IMR-90 (cell line): ENCODE measurements around the gene SLC5A10. TPM values are rescaled to one million over a fixed set of nuclear protein-coding genes. Genes with fewer than 3 reads are reported as not detected.

Source experiments
- ATAC-seq: fragments of 200-7000 bp; cut with Tn5 transposase; 2 replicates; pipeline ENCODE4 v1.9.1; 2020; ENCODE audit warnings: low read depth, mild to moderate bottlenecking, moderate library complexity
- BruUV-seq: library from RNA; stranded (reverse); fragments of 400-500 nt; replicated peaks from 2 replicates; lab custom pipeline; 2021; lab: Mats Ljungman, UMichigan
- CTCF ChIA-PET: fragments of 300-600 bp; formaldehyde crosslinking; extraction: SDS; loops from one replicate; lab custom pipeline; 2021; ENCODE audit warnings: antibody characterized with exemption; lab: Yijun Ruan, JAX
- POLR2A ChIA-PET: fragments of 300-600 bp; sonication (Branson Sonifier 250); formaldehyde crosslinking; loops from one replicate; lab custom pipeline; 2022; ENCODE audit warnings: antibody characterized with exemption; ENCODE audit not compliant: unreplicated experiment; lab: Charles Lee
- DNase-seq: peaks from one replicate; pipeline ENCODE4 v3.0.0; 2013
- H2AFZ ChIP-seq: replicated peaks from 2 replicates; pipeline ENCODE3; 2013; ENCODE audit warnings: low read length, mild to moderate bottlenecking; ENCODE audit not compliant: poor library complexity
- H2AK5ac ChIP-seq: 2 replicates; pipeline ENCODE4 v1.6.1; 2013; ENCODE audit warnings: low read depth, low read length, inconsistent platforms
- H2AK9ac ChIP-seq: replicated peaks from 2 replicates; pipeline ENCODE3; 2013; ENCODE audit warnings: mild to moderate bottlenecking, low read depth, low read length, moderate library complexity; ENCODE audit not compliant: poor library complexity
- H2BK120ac ChIP-seq: 2 replicates; pipeline ENCODE4 v1.6.1; 2013; ENCODE audit warnings: low read depth, low read length, inconsistent platforms
- H2BK15ac ChIP-seq: 3 replicates; pipeline ENCODE4 v1.6.1; 2013; ENCODE audit warnings: low read depth, low read length, inconsistent platforms
- H2BK20ac ChIP-seq: 2 replicates; pipeline ENCODE4 v1.6.1; 2013; ENCODE audit warnings: low read depth, mild to moderate bottlenecking, inconsistent platforms, low read length, moderate library complexity
- H2BK5ac ChIP-seq: 2 replicates; pipeline ENCODE4 v1.6.1; 2013; ENCODE audit warnings: mild to moderate bottlenecking, low read depth, low read length, inconsistent platforms; ENCODE audit not compliant: poor library complexity, severe bottlenecking
- H3K14ac ChIP-seq: replicated peaks from 2 replicates; pipeline ENCODE4 v1.6.1; 2013; ENCODE audit warnings: low read depth, low read length, inconsistent platforms
- H3K18ac ChIP-seq: 2 replicates; pipeline ENCODE4 v1.6.1; 2013; ENCODE audit warnings: low read depth, low read length, control low read depth
- H3K23ac ChIP-seq: 2 replicates; pipeline ENCODE4 v1.6.1; 2013; ENCODE audit warnings: low read depth, low read length, inconsistent platforms
- H3K27ac ChIP-seq: 2 replicates; pipeline ENCODE4 v1.5.1; 2013; ENCODE audit warnings: mild to moderate bottlenecking, control low read depth, low read length; ENCODE audit not compliant: insufficient read depth
- H3K27me3 ChIP-seq: 2 replicates; pipeline ENCODE4 v1.6.1; 2013; ENCODE audit warnings: low read length; ENCODE audit not compliant: control insufficient read depth, insufficient read depth
- H3K36me3 ChIP-seq: 2 replicates; pipeline ENCODE4 v1.6.1; 2013; ENCODE audit warnings: low read length, mixed read lengths; ENCODE audit not compliant: control insufficient read depth, insufficient read depth
- H3K4ac ChIP-seq: 2 replicates; pipeline ENCODE4 v1.6.1; 2013; ENCODE audit warnings: low read depth, low read length, inconsistent platforms
- H3K4me1 ChIP-seq: 2 replicates; pipeline ENCODE4 v1.6.1; 2013; ENCODE audit warnings: low read length, mixed read lengths; ENCODE audit not compliant: control insufficient read depth, insufficient read depth
- H3K4me2 ChIP-seq: 2 replicates; pipeline ENCODE4 v1.6.1; 2013; ENCODE audit warnings: low read depth, mild to moderate bottlenecking, control low read depth, low read length, moderate library complexity
- H3K4me3 ChIP-seq: 2 replicates; pipeline ENCODE4 v1.5.1; 2013; ENCODE audit warnings: low read depth, mild to moderate bottlenecking, control low read depth, low read length, moderate library complexity; ENCODE audit not compliant: insufficient read depth
- H3K56ac ChIP-seq: 2 replicates; pipeline ENCODE4 v1.6.1; 2013; ENCODE audit warnings: low read length, inconsistent platforms; ENCODE audit not compliant: insufficient read depth; ENCODE audit errors: extremely low read depth
- H3K79me1 ChIP-seq, 2 experiments: 2 replicates each; pipeline ENCODE4 v1.6.1; 2013; ENCODE audit warnings: low read length in 2 of 2, inconsistent platforms in 1 of 2, low read depth in 1 of 2
- H3K9ac ChIP-seq: 2 replicates; pipeline ENCODE4 v1.6.1; 2013; ENCODE audit warnings: low read depth, low read length, control low read depth
- H3K9me1 ChIP-seq: 2 replicates; pipeline ENCODE4 v1.6.1; 2013; ENCODE audit warnings: low read length, inconsistent platforms; ENCODE audit not compliant: insufficient read depth
- H3K9me3 ChIP-seq: 2 replicates; pipeline ENCODE4 v1.6.1; 2013; ENCODE audit warnings: low read length; ENCODE audit not compliant: control insufficient read depth, insufficient read depth
- H4K20me1 ChIP-seq: 2 replicates; pipeline ENCODE4 v1.6.1; 2013; ENCODE audit warnings: low read length, inconsistent platforms; ENCODE audit not compliant: insufficient read depth
- H4K5ac ChIP-seq: 2 replicates; pipeline ENCODE4 v1.6.1; 2013; ENCODE audit warnings: mild to moderate bottlenecking, low read depth, low read length, control low read depth
- H4K8ac ChIP-seq, 2 experiments: 2 replicates each; pipeline ENCODE4 v1.6.1; 2013; ENCODE audit warnings: low read depth in 2 of 2, low read length in 2 of 2, control low read depth in 1 of 2, inconsistent platforms in 1 of 2
- H4K91ac ChIP-seq: 2 replicates; pipeline ENCODE4 v1.6.1; 2013; ENCODE audit warnings: low read depth, low read length, inconsistent platforms; ENCODE audit not compliant: insufficient read depth
- BHLHE40 ChIP-seq: fragments of 150-350 bp; IDR thresholded peaks from 2 replicates; pipeline ENCODE4 v1.6.1; 2016; ENCODE audit warnings: mild to moderate bottlenecking, low read depth, low read length
- CEBPB ChIP-seq: IDR thresholded peaks from 2 replicates; pipeline ENCODE4 v1.6.1; 2012; ENCODE audit warnings: low read depth, low read length, improper control_type of control experiment
- CHD1 ChIP-seq: IDR thresholded peaks from 2 replicates; pipeline ENCODE4 v1.6.1; 2012; ENCODE audit warnings: low read depth, low read length, improper control_type of control experiment
- CTCF ChIP-seq: conservative IDR thresholded peaks from 2 replicates; pipeline ENCODE4 v1.5.1; 2012; ENCODE audit warnings: mild to moderate bottlenecking, low read depth, low read length, improper control_type of control experiment
- ELK1 ChIP-seq: fragments of 150-350 bp; IDR thresholded peaks from 2 replicates; pipeline ENCODE4 v1.6.1; 2016; ENCODE audit warnings: low read depth, mild to moderate bottlenecking, low read length, moderate library complexity, borderline replicate concordance
- FOS ChIP-seq: fragments of 150-350 bp; IDR thresholded peaks from 2 replicates; pipeline ENCODE4 v1.6.1; 2016; ENCODE audit warnings: low read depth, low read length
- MAFK ChIP-seq: IDR thresholded peaks from 2 replicates; pipeline ENCODE4 v1.6.1; 2012; ENCODE audit warnings: low read depth, low read length, improper control_type of control experiment
- MAZ ChIP-seq: IDR thresholded peaks from 2 replicates; pipeline ENCODE4 v1.6.1; 2012; ENCODE audit warnings: low read depth, mild to moderate bottlenecking, low read length, improper control_type of control experiment, moderate library complexity, borderline replicate concordance
- MXI1 ChIP-seq: IDR thresholded peaks from 2 replicates; pipeline ENCODE4 v1.6.1; 2012; ENCODE audit warnings: low read depth, mild to moderate bottlenecking, low read length, moderate library complexity, borderline replicate concordance
- NFE2L2 ChIP-seq: fragments of 150-350 bp; IDR thresholded peaks from 2 replicates; pipeline ENCODE4 v1.6.1; 2016; ENCODE audit warnings: low read depth, mild to moderate bottlenecking, low read length
- POLR2A ChIP-seq: IDR thresholded peaks from 2 replicates; pipeline ENCODE4 v1.6.1; 2012; ENCODE audit warnings: mild to moderate bottlenecking, low read depth, low read length
- RAD21 ChIP-seq: IDR thresholded peaks from 2 replicates; pipeline ENCODE4 v1.6.1; 2012; ENCODE audit warnings: low read length, improper control_type of control experiment
- RCOR1 ChIP-seq: IDR thresholded peaks from 2 replicates; pipeline ENCODE4 v1.6.1; 2012; ENCODE audit warnings: mild to moderate bottlenecking, low read length, improper control_type of control experiment; ENCODE audit not compliant: insufficient replicate concordance
- RFX5 ChIP-seq: IDR thresholded peaks from 2 replicates; pipeline ENCODE4 v1.8.0; 2012; ENCODE audit warnings: low read depth, mild to moderate bottlenecking, low read length, moderate library complexity
- SMC3 ChIP-seq: fragments of 150-350 bp; IDR thresholded peaks from 2 replicates; pipeline ENCODE4 v1.6.1; 2016; ENCODE audit warnings: low read depth, mild to moderate bottlenecking, antibody characterized with exemption, low read length, moderate library complexity
- USF2 ChIP-seq: fragments of 150-350 bp; IDR thresholded peaks from 2 replicates; pipeline ENCODE4 v1.6.1; 2017; ENCODE audit warnings: mild to moderate bottlenecking, antibody characterized with exemption, low read length, low read depth
- WGBS, 2 experiments: methylation state at CpG; one replicate each; pipeline versions ENCODE4 v1.1.5 to v1.1.7; 2013; ENCODE audit warnings: missing lambda C conversion rate in 2 of 2; ENCODE audit not compliant: insufficient read length in 1 of 2; ENCODE audit errors: extremely low coverage in 2 of 2; 5-methylcytosine and 5-hydroxymethylcytosine counted together
- dilution Hi-C: fragments of 300-500 bp; cut with HindIII; formaldehyde crosslinking; loops from one replicate; pipeline ENCODE4 v1.14.3; 2018; ENCODE audit warnings: low sequenced_read_pairs; ENCODE audit not compliant: unreplicated experiment
- in situ Hi-C: fragments of 300-500 bp; cut with MboI; formaldehyde crosslinking; loops from 3 replicates; pipeline ENCODE4 v1.14.3; 2019; ENCODE audit warnings: low sequenced_read_pairs, inconsistent platforms, mixed read lengths
- intact Hi-C: fragments of 100-400 bp; cut with micrococcal nuclease; formaldehyde crosslinking; loops from 2 replicates; pipeline ENCODE4 v1.10.0; 2022
- polyA plus RNA-seq, 3 experiments: library from polyadenylated mRNA; depleted of rRNA; stranded (reverse); fragments of >200 nt; gene quantifications; 2 replicates each; pipeline ENCODE4 v1.2.3, GENCODE V29; 2012; ENCODE audit warnings: low replicate concordance in 1 of 3
- total RNA-seq: library from RNA; depleted of rRNA; stranded (reverse); fragments of >200 nt; gene quantifications from 2 replicates; pipeline ENCODE4 v1.2.3, GENCODE V29; 2012

Gene SLC5A10
- total and polyA plus RNA-seq, 2 of the 4 experiments (the other 2 are of a cell fraction) = not detected

- H2BK120ac ChIP-seq = no peak overlapping the region
- no peak overlapping the region for H3K4ac ChIP-seq
- no peak for TF ChIP-seq NFE2L2
- no peak for TF ChIP-seq SMC3
- no peak for TF ChIP-seq RFX5
- no peak for TF ChIP-seq CEBPB
- TF ChIP-seq BHLHE40 = no peak
- no peak for TF ChIP-seq MXI1
- no peak for TF ChIP-seq USF2
- no peak for TF ChIP-seq POLR2A
- no peak for TF ChIP-seq ELK1
- TF ChIP-seq CHD1 = no peak
- TF ChIP-seq MAFK = no peak
- TF ChIP-seq RCOR1 = no peak
- TF ChIP-seq FOS = no peak
- no peak for TF ChIP-seq MAZ
- no peak for TF ChIP-seq RAD21
- no peak for TF ChIP-seq CTCF
- no peak overlapping the region for H3K18ac ChIP-seq
- in situ Hi-C loops (no loop called here), dilution Hi-C loops (no loop called here), intact Hi-C loops (no loop called here)
- H3K4me2 ChIP-seq = no peak overlapping the region
- H3K23ac ChIP-seq = no peak overlapping the region
- no peaks in the 10 kb centered on the region; the same call in 1 of the 2 replicates for H3K27me3 ChIP-seq
- H3K4me3 ChIP-seq = no peak overlapping the region
- no TSS peak for BruUV-seq
- WGBS, 2 experiments = no CpG with 5 or more reads among the region's 9 CpGs
- H4K8ac ChIP-seq = no peak overlapping the region
- no peaks in the 10 kb centered on the region for H3K4me1 ChIP-seq
- H2AK9ac ChIP-seq = no peak overlapping the region
- H2BK5ac ChIP-seq = no peak overlapping the region
- POLR2A ChIA-PET = no interaction called here
- ATAC-seq (no peak), DNase-seq (no peak)
- H3K79me1 ChIP-seq = no peaks in the 10 kb centered on the region
- H3K27ac ChIP-seq = no peak overlapping the region
- no peak overlapping the region for H2BK20ac ChIP-seq
- no peak overlapping the region for H2BK15ac ChIP-seq
- H2AK5ac ChIP-seq = no peak overlapping the region
- H3K9me1 ChIP-seq = peaks cover 5% of the 10 kb centered on the region; the same call in 1 of the 2 replicates
- CTCF ChIA-PET = no interaction called here
- H4K20me1 ChIP-seq = no peaks in the 10 kb centered on the region
- no peak overlapping the region for H2AFZ ChIP-seq
- H3K14ac ChIP-seq = no peak overlapping the region
- H4K5ac ChIP-seq = no peak overlapping the region
- no peak overlapping the region for H3K56ac ChIP-seq
- no peak overlapping the region for H4K91ac ChIP-seq
- H3K9me3 ChIP-seq = no peaks in the 10 kb centered on the region
- H3K36me3 ChIP-seq = no peaks in the 10 kb centered on the region
- no peak overlapping the region for H3K9ac ChIP-seq
These were observed 71.4 kb downstream of the SLC5A10 start for GRCh38 chr17:19023209-19023999.
